NCI-H146 treated with DMSO at 0.1 percent for 48 hours (cell line): Measurements from ENCODE around the gene PLCG2.
"Not testable (repeated sequence)": the region's sequence is repeated elsewhere in the genome, so short reads cannot be mapped to it uniquely, and the experiment has no call there.

Source experiments
- DNase-seq: peaks from one replicate; lab custom pipeline; 2025; ENCODE audit not compliant: unreplicated experiment; lab: John Stamatoyannopoulos, UW

The PLCG2 gene

GRCh38 chr16:81778861-81779535, at the start of gene PLCG2:
Gene PLCG2 (plus strand): TSS chr16:81779291. CDS start chr16:81785990, 6,699 bp downstream.
- peak; percentile 16 for DNase-seq

DNA sequence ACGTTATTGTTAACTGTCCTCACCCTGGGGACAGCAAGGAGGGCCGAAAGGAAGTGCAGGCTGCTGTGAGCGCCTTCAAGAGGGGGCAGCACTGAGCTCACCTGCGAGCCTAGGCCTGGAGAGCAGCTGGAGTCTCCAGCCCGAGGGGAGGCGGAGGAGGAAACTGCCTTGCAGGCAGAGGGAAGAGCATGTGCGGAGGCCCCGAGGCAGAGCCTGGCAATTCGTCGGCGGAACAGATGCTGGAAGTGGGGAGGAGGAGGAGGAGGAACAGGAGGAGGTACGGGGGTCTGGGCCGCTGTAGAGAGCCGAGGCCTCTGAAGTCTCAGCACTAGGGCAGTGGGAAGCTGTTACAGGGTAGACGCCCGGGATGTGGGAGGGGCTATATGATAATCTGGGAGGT, 49.6 kb upstream of the PLCG2 start:
- no peak for DNase-seq

DNA sequence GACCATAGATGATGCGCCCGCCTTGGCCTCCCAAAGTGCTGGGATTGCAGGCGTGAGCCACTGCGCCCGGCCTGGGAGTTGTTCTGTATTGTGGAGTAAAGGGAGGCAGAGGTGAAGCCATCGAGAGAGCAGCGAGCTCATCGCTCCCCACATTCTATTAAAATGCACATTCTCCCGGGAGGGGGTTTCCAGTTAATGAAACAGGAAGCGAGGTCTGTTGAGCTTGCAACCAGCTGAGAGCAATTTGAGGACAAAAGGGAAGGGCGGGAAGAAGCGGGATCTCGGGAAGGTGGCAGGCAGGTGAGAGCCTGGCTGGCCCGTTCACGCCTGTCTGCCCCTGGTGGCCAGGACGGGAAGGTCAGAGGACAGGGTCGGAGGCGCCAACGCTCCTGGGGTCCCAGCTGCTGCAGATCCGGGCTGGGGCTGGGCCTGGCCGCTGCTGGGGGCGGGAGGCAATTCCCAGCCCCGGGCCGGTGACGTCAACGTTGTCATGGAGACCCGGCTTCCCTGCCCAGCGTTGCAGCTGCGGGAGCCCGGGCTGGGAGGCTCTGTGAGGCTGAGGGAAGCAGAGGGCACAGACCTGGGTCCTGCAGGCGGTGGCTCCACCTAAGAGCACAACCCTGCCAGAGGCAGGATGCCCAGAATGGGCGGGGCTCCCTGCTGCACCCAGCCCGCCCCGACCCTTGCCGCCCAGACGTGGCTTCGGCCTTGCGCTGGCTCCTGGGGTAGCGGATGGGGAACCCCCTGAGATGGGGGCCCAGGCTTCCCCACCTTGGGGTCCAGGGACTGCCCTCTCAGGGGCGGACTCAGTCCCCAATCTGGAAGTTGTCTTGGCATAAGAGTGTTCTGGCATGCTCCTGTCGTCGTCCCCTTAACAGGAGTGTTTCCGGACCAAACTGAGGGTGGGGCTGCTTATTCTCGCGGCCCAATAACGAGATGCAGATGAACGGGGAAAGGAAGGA, 48.7 kb upstream of the PLCG2 start:
- peak; percentile 95 for DNase-seq

DNA sequence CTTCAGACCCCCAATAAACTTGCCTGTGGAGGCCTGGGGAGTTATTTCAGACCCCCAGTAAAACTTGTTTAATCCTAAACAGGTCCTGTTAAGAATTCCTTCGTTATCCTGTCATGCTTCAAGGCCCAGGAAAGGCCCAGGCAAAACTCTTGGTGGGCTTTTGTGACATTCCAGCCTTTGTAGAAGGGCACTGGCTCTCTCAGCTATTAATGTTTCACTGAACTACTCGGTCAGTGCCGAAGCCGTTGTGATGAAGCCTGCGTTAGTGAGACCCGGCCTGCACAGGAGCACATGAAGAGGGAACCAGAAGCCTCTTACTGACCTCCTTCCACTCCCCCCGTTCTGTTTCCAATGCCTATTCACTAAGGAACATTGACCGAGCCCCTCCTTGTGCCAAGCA, 47.4 kb upstream of the PLCG2 start:
- DNase-seq = no peak

GRCh38 chr16:81732699-81733098, 46.4 kb upstream of the PLCG2 start:
- DNase-seq = no peak

DNA sequence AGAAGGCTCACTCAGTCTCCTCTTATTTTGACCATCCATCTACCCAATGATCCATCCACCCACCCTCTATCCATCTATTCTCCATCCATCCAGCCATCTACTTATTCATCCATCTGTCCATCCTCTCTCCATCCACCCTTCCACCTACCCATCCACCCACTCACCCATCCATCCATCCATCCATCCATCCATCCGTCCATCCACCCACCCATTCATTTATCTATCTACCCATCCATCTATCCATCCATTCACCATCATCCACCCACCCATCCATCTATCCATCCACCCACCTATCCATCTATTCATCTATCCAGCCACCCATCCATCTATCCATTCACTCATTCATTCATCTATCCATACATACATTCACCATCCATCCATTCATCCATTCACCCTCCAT, 45.8 kb upstream of the PLCG2 start:
- no peak for DNase-seq

DNA sequence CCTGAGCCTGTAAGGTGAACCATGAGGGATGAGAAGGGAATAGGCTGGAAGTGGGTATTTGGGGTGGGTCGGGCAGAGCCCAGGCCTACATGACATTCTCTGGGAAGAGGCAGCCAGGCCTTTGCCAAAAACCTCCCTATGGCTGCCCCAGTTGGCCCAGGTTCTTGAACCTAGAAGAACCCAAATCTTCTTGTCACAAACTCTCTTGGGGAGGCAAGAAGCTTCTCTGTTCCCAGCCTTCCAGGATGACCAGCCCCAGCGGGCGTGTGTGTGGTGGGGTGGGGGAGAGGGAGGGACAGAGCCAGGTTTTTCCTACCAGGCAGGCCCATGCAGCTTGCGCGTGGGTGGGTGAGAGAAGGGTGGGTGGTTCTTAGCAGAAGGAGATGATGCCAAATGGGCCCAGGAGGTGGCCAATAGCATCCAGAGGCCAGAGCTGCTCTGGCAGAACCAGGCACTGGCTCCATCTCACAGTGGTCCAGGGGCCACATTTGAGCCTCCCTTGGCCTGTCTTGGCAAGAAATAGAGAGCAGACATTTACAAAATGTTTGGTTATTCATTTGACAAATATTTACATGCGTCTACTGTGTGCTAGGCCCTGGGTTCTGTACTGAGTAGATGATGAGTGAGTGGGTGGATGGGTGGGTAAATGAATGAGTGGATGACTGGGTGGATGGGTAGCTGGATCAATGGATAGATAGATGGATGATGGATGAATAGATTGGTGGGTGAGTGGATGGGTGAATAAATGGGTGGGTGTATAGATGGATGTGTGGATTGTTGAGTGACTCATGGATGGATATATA, 44.3 kb upstream of the PLCG2 start:
- DNase-seq = no peak

GRCh38 chr16:81737885-81738536, 41.1 kb upstream of the PLCG2 start:
- peak; percentile 75 for DNase-seq

DNA sequence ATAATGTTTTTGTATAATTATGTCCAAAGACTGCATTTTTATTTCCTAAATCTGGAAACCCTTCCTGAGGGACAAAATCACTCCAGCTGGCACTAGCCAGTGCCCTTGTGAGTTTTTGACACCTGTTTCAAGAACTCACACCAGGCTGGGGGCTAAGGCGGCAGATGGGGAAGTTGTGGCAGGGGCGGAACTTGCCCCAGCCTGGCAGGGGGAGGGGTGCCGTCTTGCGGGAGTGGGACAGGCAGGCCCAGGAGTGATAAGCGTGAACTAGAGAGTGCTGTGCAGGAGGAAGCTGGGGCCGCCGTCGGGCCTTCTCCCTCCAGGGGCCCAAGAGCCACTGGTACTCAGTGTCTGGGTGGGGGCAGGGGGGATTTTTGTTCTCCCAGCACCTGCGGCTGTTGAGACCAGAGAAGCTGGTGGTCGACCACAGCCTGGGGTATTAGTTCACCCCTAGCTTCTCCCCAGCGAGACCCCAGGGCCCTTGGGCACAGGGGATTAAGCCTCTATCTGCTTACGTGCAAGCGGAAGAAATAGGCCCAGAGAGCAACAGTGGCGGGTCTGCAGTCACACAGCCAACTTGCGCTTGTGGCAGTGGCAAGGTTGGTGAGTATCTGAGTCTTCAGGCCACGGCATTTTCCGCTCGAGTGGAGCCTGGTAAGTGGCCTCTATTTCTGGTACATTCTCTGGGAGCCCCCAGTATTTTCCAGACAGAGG, 40.2 kb upstream of the PLCG2 start:
- no peak for DNase-seq

GRCh38 chr16:81739503-81739902, 39.6 kb upstream of the PLCG2 start:
- no peak for DNase-seq

DNA sequence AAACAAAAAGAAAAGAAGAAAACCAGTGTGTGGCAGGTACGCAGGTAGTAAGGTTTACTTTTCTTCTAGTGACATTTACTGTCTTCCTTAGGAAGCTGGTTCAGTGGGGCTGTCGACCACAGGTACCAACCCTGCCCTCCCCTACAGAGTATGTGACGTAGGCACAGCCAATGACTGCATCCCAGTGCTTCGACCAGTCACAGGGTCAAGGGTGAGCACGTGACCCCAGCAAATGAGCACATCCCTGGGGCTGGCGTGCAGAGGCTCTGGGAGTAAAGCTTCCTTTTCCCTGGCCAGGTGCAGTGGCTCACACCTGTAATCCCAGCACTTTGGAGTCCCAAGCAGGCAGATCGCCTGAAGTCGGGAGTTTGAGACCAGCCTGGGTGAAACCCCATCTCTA, 38.9 kb upstream of the PLCG2 start:
- no peak for DNase-seq

DNA sequence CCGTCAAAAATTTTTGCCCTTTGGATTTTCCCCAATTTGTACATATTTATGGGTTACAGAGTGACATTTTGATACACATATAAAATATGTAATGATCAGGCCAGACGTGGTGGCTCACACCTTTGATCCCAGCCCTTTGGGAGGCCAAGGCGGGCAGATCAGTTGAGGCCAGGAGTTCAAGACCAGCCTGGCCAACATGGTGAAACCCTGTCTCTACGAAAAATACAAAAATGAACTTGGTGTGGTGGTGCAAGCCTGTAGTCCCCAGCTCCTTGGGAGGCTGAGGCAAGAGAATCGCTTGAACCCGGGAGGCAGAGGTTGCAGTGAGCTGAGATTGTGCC, 37.7 kb upstream of the PLCG2 start:
- DNase-seq = not testable (repeated sequence)

DNA sequence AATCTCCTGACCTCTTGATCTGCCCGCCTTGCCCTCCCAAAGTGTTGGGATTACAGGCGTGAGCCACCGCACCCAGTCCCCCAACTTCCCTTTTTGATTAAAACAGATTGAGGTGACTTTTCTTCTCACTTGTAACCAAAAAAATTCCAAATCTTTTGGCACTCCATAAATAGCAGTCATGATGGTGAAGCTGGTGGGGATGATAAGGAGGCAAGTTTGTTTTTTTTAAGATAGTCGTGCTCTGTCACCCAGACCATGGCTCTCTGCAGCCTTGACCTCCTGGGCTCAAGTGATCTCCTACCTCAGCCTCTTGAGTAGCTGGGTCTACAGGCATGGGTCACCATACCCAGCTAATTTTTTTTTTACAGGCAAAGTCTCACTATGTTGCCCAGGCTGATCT, 34.7 kb upstream of the PLCG2 start:
- DNase-seq = no peak

DNA sequence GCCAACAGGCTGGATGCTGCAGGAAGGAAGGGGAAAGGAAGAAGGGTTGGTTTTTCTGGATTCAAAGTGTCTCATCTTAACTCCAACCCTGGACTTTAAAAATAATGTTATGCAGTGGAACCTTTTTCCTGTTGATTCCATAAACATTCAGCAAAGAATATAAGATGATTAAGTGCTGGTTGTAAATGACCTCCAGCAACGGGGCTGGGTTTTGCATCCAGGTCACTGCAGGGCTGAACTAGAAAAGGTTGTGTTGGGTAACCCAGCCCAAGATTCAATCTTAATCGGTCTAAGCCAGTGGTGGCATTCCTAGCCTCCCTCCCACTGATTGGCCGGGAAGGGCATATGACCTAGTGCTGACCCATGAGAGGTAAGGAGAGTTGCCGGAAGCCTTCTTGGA, 34.2 kb upstream of the PLCG2 start:
- no peak for DNase-seq

DNA sequence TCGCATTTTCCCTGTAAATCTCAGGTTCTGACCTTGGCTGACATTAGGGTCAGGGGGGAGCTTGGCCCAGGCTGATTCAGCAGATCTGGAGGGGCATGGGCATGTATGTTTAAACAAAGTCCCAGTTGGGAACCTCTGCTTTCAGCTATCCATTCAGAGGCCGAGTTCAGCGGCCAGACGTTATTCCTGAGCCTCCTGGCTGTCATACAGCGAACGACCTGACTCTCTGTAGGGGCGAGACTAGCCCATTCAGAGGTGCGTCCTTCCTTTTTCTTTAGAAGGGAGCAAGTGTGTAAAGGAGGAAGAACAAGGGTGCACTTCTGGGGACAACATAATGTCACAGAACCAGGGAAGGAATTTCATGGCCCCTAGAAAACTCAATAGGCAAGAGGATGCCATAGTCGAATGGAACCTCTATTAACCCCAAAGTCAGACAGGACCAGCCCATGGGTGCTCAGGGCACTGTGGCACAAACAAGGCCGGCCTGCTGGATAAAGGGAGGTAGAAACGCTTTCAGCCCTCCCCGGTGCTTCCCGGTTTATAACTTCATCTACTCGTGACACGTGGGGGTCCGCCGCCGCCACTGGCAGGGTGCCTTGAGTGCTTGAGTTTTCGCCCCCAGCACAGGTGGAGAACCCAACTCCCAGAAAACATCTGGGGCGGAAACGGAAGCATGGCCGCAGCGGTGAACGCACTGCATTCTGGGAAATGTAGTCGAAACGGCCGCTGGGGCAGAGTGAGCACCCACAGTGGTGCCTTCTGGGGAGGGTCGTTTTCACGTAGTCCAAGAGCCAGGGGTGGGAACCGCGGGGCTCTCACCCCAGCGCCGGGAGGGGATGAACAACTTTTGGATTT, 33.2 kb upstream of the PLCG2 start:
- DNase-seq = peak; percentile 29

DNA sequence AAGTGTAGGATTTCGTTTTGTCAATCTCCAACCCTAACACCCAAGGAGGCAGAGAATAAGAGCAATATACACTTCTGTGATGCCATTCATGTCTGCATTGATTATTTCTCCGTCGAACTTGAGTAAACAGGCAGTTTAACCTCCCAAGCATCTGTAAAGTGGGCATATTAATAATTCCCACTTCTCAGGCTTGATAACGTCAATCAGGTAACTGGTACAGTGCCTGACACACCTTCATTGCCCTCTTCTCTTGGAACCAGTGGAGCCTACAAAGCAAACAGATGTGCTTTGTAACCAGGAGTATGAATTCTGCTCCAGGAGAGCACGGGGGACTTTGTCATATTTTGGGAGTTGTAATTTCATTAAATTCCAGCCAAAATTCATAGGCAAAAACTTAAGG, 32.5 kb upstream of the PLCG2 start:
- no peak for DNase-seq

DNA sequence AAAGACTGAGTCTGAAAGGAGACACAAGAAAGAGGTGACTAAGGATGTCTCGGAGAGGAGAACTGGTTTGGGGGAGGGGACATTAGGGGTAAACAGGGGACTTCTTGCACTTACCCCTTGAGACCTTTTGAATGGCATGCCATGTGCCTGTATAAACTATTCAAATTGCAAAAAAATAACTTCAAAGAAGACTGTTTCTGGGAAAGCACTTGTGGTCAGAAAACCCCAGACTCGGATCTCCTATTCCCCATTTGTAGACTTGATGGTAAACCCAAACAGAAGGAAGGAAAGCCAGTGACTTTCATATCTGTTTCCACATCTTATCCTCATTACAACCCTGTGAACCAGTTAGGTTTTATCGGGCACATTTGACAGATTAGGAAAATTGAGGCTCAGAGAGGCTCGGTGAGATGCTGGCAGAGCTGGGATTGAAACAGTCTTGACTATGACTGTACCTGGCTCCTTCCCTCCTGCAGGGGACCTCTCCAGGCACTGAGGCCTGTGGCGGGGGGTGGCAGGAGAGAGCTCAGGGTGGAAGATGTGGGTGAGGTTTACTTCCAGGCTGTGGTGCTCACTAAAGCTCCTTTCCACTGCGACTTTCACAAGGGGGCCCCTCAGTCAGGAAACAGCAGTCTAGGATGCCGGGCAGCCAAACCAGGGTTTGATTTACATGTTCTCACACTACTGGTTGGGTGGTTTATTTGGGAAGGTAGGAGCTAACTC, 30.5 kb upstream of the PLCG2 start:
- DNase-seq = no peak

GRCh38 chr16:81752225-81752875, 26.7 kb upstream of the PLCG2 start:
- no peak for DNase-seq
